Cardiac muscle cell (in vitro differentiated cells and primary cell): ENCODE results near the gene GALNT2. TPM values are rescaled to one million over a fixed set of nuclear protein-coding genes. Genes with fewer than 3 reads are reported as not detected.

Experiments
- DNase-seq, 2 donors: peaks; one replicate each; pipeline versions ENCODE4 v3.0.0 to v3.0.0-alpha.2; 2010 to 2017; ENCODE audit warnings: low read depth in 1 of 2, low spot score in 1 of 2
- H3K27ac ChIP-seq: fragments of 200-600 bp; sonication (generic); 2 replicates; pipeline ENCODE4 v1.5.1; 2016
- H3K27me3 ChIP-seq: fragments of 200-600 bp; sonication (generic); 2 replicates; pipeline ENCODE4 v1.6.0; 2016; ENCODE audit warnings: control low read depth
- H3K36me3 ChIP-seq: fragments of 200-600 bp; sonication (generic); 2 replicates; pipeline ENCODE4 v1.5.1; 2016; ENCODE audit warnings: control low read depth
- H3K4me1 ChIP-seq: fragments of 200-600 bp; sonication (generic); 2 replicates; pipeline ENCODE4 v1.8.1; 2017; ENCODE audit warnings: low read depth, mild to moderate bottlenecking, mixed run types
- H3K4me3 ChIP-seq: fragments of 200-600 bp; sonication (generic); 2 replicates; pipeline ENCODE4 v1.5.1; 2016; ENCODE audit warnings: mild to moderate bottlenecking
- H3K9me3 ChIP-seq: fragments of 200-600 bp; sonication (generic); 2 replicates; pipeline ENCODE4 v1.5.1; 2017; ENCODE audit warnings: low read depth, mild to moderate bottlenecking, control low read depth
- CTCF ChIP-seq: IDR thresholded peaks from 2 replicates; pipeline ENCODE4 v1.5.1; 2012; ENCODE audit warnings: low read depth, mild to moderate bottlenecking, low read length
- polyA plus RNA-seq: library from polyadenylated mRNA; unstranded; fragments of >200 nt; fragmentation: Nextera tagmentation; extraction: Ambion mirVana; gene quantifications from 2 replicates; pipeline ENCODE4 v1.2.1, GENCODE V29; 2016
- total RNA-seq: library from RNA; depleted of rRNA; stranded (reverse); fragments of >200 nt; gene quantifications from 2 replicates; pipeline ENCODE4 v1.2.3, GENCODE V29; 2016

The GALNT2 gene
- total and polyA plus RNA-seq, 2 experiments from 2014 or later, result 71.4 to 92.1 TPM

- Histone ChIP-seq H3K36me3 (no peaks in the 10 kb centered on the region), H3K27ac (peak overlapping the region; percentile 88), H3K9me3 (no peaks in the 10 kb centered on the region), H3K4me1 (peaks cover 33% of the 10 kb centered on the region), H3K4me3 (no peak overlapping the region), H3K27me3 (no peaks in the 10 kb centered on the region)
- no peak for DNase-seq
- TF ChIP-seq CTCF, result no peak
Measured at GRCh38 chr1:230065161-230065560, 1.9 kb upstream of the GALNT2 start.

GRCh38 chr1:230065571-230065970, 1.5 kb upstream of the GALNT2 start:
- H3K27me3 ChIP-seq, result no peaks in the 10 kb centered on the region
- no peak for TF ChIP-seq CTCF
- no peaks in the 10 kb centered on the region for H3K9me3 ChIP-seq
- peaks cover 33% of the 10 kb centered on the region for H3K4me1 ChIP-seq
- no peaks in the 10 kb centered on the region for H3K36me3 ChIP-seq
- DNase-seq, result no peak
- no peak overlapping the region for H3K4me3 ChIP-seq
- peak overlapping the region; percentile 88 for H3K27ac ChIP-seq

GRCh38 chr1:230066031-230066430, 1.0 kb upstream of the GALNT2 start:
- DNase-seq, result peak in 1 of 2 donors; percentile 11
- Histone ChIP-seq H3K27me3 (no peaks in the 10 kb centered on the region), H3K9me3 (no peaks in the 10 kb centered on the region), H3K4me1 (peaks cover 33% of the 10 kb centered on the region), H3K27ac (peak overlapping the region; percentile 88), H3K36me3 (no peaks in the 10 kb centered on the region), H3K4me3 (peak overlapping the region; percentile 42)
- no peak for TF ChIP-seq CTCF

- TF ChIP-seq CTCF, result no peak
- no peaks in the 10 kb centered on the region for H3K27me3 ChIP-seq
- H3K4me3 ChIP-seq, result peak overlapping the region; percentile 99
- peak; percentile 49 to 57 for DNase-seq
- H3K9me3 ChIP-seq, result no peaks in the 10 kb centered on the region
- peaks cover 36% of the 10 kb centered on the region for H3K4me1 ChIP-seq
- peak overlapping the region; percentile 88 for H3K27ac ChIP-seq
- no peaks in the 10 kb centered on the region for H3K36me3 ChIP-seq
Measured at GRCh38 chr1:230067419-230067870, 407 bp downstream of the GALNT2 start.

- Histone ChIP-seq H3K27ac (peak overlapping the region; percentile 88), H3K36me3 (no peaks in the 10 kb centered on the region), H3K4me1 (peaks cover 36% of the 10 kb centered on the region), H3K4me3 (peak overlapping the region; percentile 99), H3K27me3 (no peaks in the 10 kb centered on the region), H3K9me3 (no peaks in the 10 kb centered on the region)
- peak; percentile 26 for TF ChIP-seq CTCF
- peak; percentile 36 to 64 for DNase-seq
Measured at GRCh38 chr1:230067871-230068620, 1.0 kb downstream of the GALNT2 start.
